ENCODE results near the gene HIVEP3. TPM values are rescaled to one million over a fixed set of nuclear protein-coding genes. Genes with fewer than 3 reads are reported as not detected.

The HIVEP3 gene
- total RNA-seq, 2 donors from 2014 or later, result 3.4 to 4.0 TPM

- no peaks in the 10 kb centered on the region for H3K27me3 ChIP-seq
- no peaks in the 10 kb centered on the region for H3K36me3 ChIP-seq (replicated peaks in 1 of 2; ENCODE audit: insufficient read depth in 1 of 2, low read depth in 2 of 2)
- 94 to 97% methylated on average over 4 of the region's 4 CpGs for WGBS, 2 donors
- DNase-seq (no peak), ATAC-seq (no peak)
- H3K4me1 ChIP-seq, result no peaks in the 10 kb centered on the region
- no peak for TF ChIP-seq CTCF (IDR thresholded peaks at IDR 0.05)
- no peak for TF ChIP-seq POLR2A (IDR thresholded peaks at IDR 0.05)
- intact Hi-C loops (cut with DNase I), result no loop called here
- no peaks in the 10 kb centered on the region for H3K9me3 ChIP-seq
- H3K4me3 ChIP-seq, result no peak overlapping the region
- no peak overlapping the region for H3K27ac ChIP-seq
These were observed 271.2 kb downstream of the HIVEP3 start for GRCh38 chr1:41647221-41648135.

GRCh38 chr1:41646186-41646585 is 272.5 kb downstream of the HIVEP3 start:
- 93 to 97% methylated on average over 4 of the region's 4 CpGs for WGBS, 2 donors
- Histone ChIP-seq H3K27me3 (no peaks in the 10 kb centered on the region), H3K27ac (no peak overlapping the region), H3K4me1 (no peaks in the 10 kb centered on the region), H3K4me3 (no peak overlapping the region), H3K9me3 (no peaks in the 10 kb centered on the region), H3K36me3 (replicated peaks in 1 of 2; ENCODE audit: insufficient read depth in 1 of 2, low read depth in 2 of 2) (no peaks in the 10 kb centered on the region)
- DNase-seq (no peak), ATAC-seq (no peak)
- TF ChIP-seq POLR2A (IDR thresholded peaks at IDR 0.05) (no peak), CTCF (IDR thresholded peaks at IDR 0.05) (no peak)
- intact Hi-C loops (cut with DNase I), result no loop called here

GRCh38 chr1:41645062-41645461 is 273.7 kb downstream of the HIVEP3 start:
- H3K36me3 ChIP-seq (replicated peaks in 1 of 2; ENCODE audit: insufficient read depth in 1 of 2, low read depth in 2 of 2), result no peaks in the 10 kb centered on the region
- intact Hi-C loops (cut with DNase I), result no loop called here

GRCh38 chr1:41642922-41643821 is 275.6 kb downstream of the HIVEP3 start:
- intact Hi-C loops (cut with DNase I), result no loop called here
- Histone ChIP-seq H3K4me1 (no peaks in the 10 kb centered on the region), H3K27ac (no peak overlapping the region), H3K9me3 (no peaks in the 10 kb centered on the region), H3K27me3 (no peaks in the 10 kb centered on the region), H3K4me3 (no peak overlapping the region), H3K36me3 (replicated peaks in 1 of 2; ENCODE audit: insufficient read depth in 1 of 2, low read depth in 2 of 2) (no peaks in the 10 kb centered on the region)
- TF ChIP-seq POLR2A (IDR thresholded peaks at IDR 0.05), result no peak
- TF ChIP-seq CTCF (IDR thresholded peaks at IDR 0.05), result no peak
- 86 to 91% methylated on average over 13 of the region's 13 CpGs for WGBS, 2 donors
- no peak for DNase-seq
- ATAC-seq, result no peak

More at GRCh38 chr1:41645062-41645461, 273.7 kb downstream of the HIVEP3 start:
- no peaks in the 10 kb centered on the region for H3K9me3 ChIP-seq
- H3K4me1 ChIP-seq, result no peaks in the 10 kb centered on the region
- H3K4me3 ChIP-seq, result no peak overlapping the region
- 86 to 100% methylated on average over 2 of the region's 2 CpGs for WGBS, 2 donors
- no peak overlapping the region for H3K27ac ChIP-seq
- H3K27me3 ChIP-seq, result no peaks in the 10 kb centered on the region
- no peak for TF ChIP-seq POLR2A (IDR thresholded peaks at IDR 0.05)
- no peak for TF ChIP-seq CTCF (IDR thresholded peaks at IDR 0.05)
- no peak for DNase-seq
- ATAC-seq, result no peak

Data from body of pancreas (tissue), 4 donors.